Tibial nerve (tissue), 3 donors: Measurements from ENCODE around the gene GPC5.

Experiments used
- EP300 ChIP-seq, 2 donors: sonication (generic); formaldehyde crosslinking; IDR thresholded peaks; one replicate each; pipeline ENCODE4 v1.6.1; 2017; ENCODE audit warnings: antibody characterized with exemption in 2 of 2, mild to moderate bottlenecking in 1 of 2
- POLR2A ChIP-seq, 2 donors: fragments of 450-650 bp; IDR thresholded peaks; one replicate each; pipeline ENCODE4 v1.6.1; 2017; ENCODE audit warnings: antibody characterized with exemption in 2 of 2, mild to moderate bottlenecking in 2 of 2, moderate library complexity in 2 of 2

GRCh38 chr13:92187378-92187989 is 789.1 kb downstream of the GPC5 start:
- TF ChIP-seq EP300 (IDR thresholded peaks at IDR 0.05) (no peak), POLR2A (IDR thresholded peaks at IDR 0.05) (no peak)
